Measurements from ENCODE around the gene CREB5.

GRCh38 chr7:28480595-28480994 is 68.3 kb downstream of the CREB5 start:
- TF ChIP-seq POLR2A (IDR thresholded peaks at IDR 0.05; ENCODE audit: low read depth, low read length) (no peak), POLR2AphosphoS5 (IDR thresholded peaks at IDR 0.05; ENCODE audit: low read depth, low read length) (no peak), TAF1 (IDR thresholded peaks at IDR 0.05; ENCODE audit: borderline replicate concordance, low read depth, low read length) (no peak)

All from GM12892 (cell line).